Measurements from ENCODE around the gene SUGP1.

DNA sequence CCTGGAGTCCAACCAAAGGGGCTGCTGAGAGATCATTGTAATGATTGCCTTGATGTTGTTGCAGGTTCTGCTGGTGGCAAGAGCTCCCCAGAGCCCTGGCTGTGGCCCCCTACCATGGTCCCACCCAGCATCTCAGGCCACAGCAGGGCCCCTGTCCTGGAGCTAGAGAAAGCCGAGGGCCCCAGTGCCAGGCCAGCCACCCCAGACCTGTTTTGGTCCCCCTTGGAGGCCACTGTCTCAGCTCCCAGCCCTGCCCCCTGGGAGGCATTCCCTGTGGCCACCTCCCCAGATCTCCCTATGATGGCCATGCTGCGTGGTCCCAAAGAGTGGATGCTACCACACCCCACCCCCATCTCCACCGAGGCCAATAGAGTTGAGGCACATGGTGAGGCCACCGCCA is 93.1 kb downstream of the SUGP1 start:
- TF ChIP-seq, protein P1, sequence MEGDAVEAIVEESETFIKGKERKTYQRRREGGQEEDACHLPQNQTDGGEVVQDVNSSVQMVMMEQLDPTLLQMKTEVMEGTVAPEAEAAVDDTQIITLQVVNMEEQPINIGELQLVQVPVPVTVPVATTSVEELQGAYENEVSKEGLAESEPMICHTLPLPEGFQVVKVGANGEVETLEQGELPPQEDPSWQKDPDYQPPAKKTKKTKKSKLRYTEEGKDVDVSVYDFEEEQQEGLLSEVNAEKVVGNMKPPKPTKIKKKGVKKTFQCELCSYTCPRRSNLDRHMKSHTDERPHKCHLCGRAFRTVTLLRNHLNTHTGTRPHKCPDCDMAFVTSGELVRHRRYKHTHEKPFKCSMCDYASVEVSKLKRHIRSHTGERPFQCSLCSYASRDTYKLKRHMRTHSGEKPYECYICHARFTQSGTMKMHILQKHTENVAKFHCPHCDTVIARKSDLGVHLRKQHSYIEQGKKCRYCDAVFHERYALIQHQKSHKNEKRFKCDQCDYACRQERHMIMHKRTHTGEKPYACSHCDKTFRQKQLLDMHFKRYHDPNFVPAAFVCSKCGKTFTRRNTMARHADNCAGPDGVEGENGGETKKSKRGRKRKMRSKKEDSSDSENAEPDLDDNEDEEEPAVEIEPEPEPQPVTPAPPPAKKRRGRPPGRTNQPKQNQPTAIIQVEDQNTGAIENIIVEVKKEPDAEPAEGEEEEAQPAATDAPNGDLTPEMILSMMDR (IDR thresholded peaks at IDR 0.05; ENCODE audit: low read depth, low read length, missing input control), result no peak
- TF ChIP-seq ATF3 (IDR thresholded peaks at IDR 0.05), result no peak
